CD4-positive, alpha-beta T cell treated with Interleukin-6 at 100 ng/mL for 8 hours (primary cell): ENCODE results near the gene TBX1.
"Not testable (repeated sequence)": the region's sequence is repeated elsewhere in the genome, so short reads cannot be mapped to it uniquely, and the experiment has no call there.

Source experiments
- DNase-seq: peaks from one replicate; pipeline ENCODE4 v3.0.0-alpha.2; 2020; ENCODE audit warnings: mixed read lengths, low spot score

TBX1 gene

GRCh38 chr22:19723232-19723982 lies 37.2 kb upstream of the TBX1 start, which contains the start of gene GP1BB:
TSS of gene GP1BB (plus strand) at chr22:19723539. CDS start at chr22:19723570, 31 bp downstream.
- no peak for DNase-seq

GRCh38 chr22:19723983-19724827 lies 36.4 kb upstream of the TBX1 start:
- DNase-seq = no peak

- DNase-seq = no peak
These were observed 35.5 kb upstream of the TBX1 start for GRCh38 chr22:19724927-19725661.

GRCh38 chr22:19726064-19726788 lies 34.4 kb upstream of the TBX1 start:
- not testable (repeated sequence) for DNase-seq

GRCh38 chr22:19727310-19728150 lies 33.0 kb upstream of the TBX1 start:
- DNase-seq = no peak

- no peak for DNase-seq
These were observed 32.3 kb upstream of the TBX1 start for GRCh38 chr22:19728271-19728670.

GRCh38 chr22:19728836-19729235 lies 31.7 kb upstream of the TBX1 start:
- no peak for DNase-seq

GRCh38 chr22:19729507-19729906 lies 31.1 kb upstream of the TBX1 start:
- no peak for DNase-seq

GRCh38 chr22:19730198-19730597 lies 30.4 kb upstream of the TBX1 start:
- DNase-seq = no peak

- peak; percentile 73 for DNase-seq
These were observed 29.8 kb upstream of the TBX1 start for GRCh38 chr22:19730655-19731360.

- no peak for DNase-seq
These were observed 29.0 kb upstream of the TBX1 start for GRCh38 chr22:19731361-19732135.

GRCh38 chr22:19732403-19733113 lies 28.0 kb upstream of the TBX1 start:
- DNase-seq = no peak

- no peak for DNase-seq
These were observed 26.8 kb upstream of the TBX1 start for GRCh38 chr22:19733755-19734154.

GRCh38 chr22:19734163-19734562 lies 26.4 kb upstream of the TBX1 start:
- DNase-seq = no peak

GRCh38 chr22:19734837-19735382 lies 25.7 kb upstream of the TBX1 start:
- no peak for DNase-seq

- no peak for DNase-seq
These were observed 24.7 kb upstream of the TBX1 start for GRCh38 chr22:19735665-19736510.

GRCh38 chr22:19737846-19738663 lies 22.5 kb upstream of the TBX1 start:
- DNase-seq = no peak
